Stimulated activated CD4-positive, alpha-beta T cell treated with anti-CD3 and anti-CD28 coated beads, TNF-alpha, amount 100 ng/mL, for 48 hours (primary cell): ENCODE results near the gene CYS1.
"Not testable (repeated sequence)": the region's sequence is repeated elsewhere in the genome, so short reads cannot be mapped to it uniquely, and the experiment has no call there.

Experiments used
- DNase-seq, 3 donors: peaks; one replicate each; pipeline ENCODE4 v3.0.0-alpha.2; 2020; ENCODE audit warnings: low read depth in 3 of 3

Gene CYS1

DNA sequence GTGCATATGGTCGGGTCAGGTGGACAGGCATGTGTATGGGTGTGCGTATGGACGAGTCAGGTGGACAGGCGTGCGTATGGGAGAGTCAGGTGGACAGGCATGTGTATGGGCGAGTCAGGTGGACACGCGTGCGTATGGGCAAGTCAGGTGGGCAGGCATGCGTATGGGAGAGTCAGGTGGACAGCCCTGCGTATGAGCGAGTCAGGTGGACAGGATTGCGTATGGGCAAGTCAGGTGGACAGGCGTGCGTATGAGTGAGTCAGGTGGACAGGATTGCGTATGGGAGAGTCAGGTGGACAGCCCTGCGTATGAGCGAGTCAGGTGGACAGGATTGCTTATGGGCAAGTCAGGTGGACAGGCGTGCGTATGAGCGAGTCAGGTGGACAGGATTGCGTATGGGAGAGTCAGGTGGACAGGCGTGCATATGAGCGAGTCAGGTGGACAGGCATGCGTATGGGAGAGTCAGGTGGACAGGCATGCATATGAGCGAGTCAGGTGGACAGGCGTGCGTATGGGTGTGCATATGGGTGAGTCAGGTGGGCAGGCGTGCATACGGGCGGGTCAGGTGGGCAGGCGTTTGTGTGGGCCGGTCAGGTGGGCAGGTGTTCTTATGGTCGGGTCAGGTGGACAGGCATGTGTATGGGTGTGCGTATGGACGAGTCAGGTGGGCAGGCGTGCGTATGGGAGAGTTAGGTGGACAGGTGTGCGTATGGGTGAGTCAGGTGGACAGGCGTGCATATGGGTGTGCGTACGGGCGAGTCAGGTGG lies 66.4 kb downstream of the CYS1 start:
- not testable (repeated sequence) for DNase-seq

DNA sequence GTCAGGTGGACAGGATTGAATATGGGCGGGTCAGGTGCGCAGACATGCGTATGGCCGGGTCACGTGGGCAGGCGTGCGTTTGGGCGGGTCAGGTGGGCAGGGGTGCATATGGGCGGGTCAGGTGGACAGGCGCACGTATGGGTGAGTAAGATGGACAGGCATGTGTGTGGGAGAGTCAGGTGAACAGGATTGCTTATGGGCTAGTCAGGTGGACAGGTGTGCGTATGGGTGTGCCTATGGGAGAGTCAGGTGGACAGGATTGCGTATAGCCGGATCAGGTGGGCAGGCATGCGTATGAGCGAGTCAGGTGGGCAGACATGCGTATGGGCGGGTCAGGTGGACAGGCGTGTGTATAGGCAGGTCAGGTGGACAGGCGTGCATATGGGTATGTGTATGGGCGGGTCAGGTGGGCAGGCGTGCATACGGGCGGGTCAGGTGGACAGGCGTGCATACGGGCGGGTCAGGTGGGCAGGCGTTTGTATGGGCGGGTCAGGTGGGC lies 67.2 kb downstream of the CYS1 start:
- no peak for DNase-seq

DNA sequence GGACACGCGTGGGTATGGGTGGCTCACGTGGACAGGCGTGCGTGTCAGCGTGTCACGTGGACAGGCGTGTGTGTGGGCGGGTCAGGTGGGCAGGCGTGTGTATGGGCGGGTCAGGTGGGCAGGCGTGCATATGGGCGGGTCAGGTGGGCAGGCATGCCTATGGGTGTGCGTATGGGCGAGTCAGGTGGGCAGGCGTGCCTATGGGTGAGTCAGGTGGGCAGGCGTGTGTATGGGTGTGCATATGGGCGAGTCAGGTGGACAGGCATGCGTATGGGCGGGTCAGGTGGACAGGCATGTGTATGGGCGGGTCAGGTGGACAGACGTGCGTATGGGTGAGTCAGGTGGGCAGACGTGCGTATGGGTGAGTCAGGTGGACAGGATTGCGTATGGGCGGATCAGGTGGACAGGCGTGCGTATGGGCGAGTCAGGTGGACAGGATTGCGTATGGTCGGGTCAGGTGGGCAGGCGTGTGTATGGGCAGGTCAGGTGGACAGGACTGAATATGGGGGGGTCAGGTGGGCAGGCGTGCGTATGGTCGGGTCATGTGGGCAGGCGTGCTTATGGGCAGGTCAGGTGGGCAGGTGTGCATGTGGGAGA lies 67.7 kb downstream of the CYS1 start:
- DNase-seq: not testable (repeated sequence)

DNA sequence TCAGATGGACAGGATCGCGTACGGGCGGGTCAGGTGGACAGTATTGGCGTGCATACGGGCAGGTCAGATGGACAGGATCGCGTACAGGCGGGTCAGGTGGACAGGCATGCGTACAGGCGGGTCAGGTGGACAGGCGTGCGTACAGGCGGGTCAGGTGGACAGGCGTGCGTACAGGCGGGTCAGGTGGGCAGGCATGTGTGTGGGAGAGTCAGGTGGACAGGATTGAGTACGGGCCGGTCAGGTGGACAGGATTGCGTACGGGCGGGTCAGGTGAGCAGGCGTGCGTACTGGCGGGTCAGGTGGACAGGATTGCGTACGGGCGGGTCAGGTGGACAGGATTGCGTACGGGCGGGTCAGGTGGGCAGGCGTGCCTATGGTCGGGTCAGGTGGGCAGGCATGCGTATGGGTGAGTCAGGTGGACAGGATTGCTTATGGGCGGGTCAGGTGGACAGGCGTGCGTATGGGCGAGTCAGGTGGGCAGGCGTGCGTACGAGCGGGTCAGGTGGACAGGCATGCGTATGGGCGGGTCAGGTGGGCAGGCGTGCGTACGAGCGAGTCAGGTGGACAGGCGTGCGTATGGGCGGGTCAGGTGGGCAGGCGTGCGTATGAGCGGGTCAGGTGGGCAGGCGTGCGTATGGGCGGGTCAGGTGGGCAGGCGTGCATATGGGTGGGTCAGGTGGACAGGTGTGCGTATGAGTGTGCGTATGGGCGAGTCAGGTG lies 68.4 kb downstream of the CYS1 start:
- DNase-seq: not testable (repeated sequence)

DNA sequence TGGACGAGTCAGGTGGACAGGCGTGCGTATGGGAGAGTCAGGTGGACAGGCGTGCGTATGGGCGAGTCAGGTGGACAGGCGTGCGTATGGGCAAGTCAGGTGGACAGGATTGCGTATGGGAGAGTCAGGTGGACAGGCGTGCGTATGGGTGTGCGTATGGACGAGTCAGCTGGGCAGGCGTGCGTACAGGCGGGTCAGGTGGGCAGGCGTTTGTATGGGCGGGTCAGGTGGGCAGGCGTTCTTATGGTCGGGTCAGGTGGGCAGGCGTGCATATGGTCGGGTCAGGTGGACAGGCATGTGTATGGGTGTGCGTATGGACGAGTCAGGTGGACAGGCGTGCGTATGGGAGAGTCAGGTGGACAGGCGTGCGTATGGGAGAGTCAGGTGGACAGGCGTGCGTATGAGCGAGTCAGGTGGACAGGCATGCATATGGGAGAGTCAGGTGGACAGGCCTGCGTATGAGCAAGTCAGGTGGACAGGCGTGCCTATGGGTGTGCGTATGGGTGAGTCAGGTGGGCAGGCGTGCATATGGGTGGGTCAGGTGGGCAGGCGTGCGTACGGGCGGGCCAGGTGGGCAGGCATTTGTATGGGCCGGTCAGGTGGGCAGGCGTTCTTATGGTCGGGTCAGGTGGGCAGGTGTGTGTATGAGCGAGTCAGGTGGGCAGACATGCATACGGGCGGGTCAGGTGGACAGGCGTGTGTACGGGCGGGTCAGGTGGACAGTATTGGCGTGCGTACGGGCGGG lies 69.2 kb downstream of the CYS1 start:
- DNase-seq: not testable (repeated sequence)

DNA sequence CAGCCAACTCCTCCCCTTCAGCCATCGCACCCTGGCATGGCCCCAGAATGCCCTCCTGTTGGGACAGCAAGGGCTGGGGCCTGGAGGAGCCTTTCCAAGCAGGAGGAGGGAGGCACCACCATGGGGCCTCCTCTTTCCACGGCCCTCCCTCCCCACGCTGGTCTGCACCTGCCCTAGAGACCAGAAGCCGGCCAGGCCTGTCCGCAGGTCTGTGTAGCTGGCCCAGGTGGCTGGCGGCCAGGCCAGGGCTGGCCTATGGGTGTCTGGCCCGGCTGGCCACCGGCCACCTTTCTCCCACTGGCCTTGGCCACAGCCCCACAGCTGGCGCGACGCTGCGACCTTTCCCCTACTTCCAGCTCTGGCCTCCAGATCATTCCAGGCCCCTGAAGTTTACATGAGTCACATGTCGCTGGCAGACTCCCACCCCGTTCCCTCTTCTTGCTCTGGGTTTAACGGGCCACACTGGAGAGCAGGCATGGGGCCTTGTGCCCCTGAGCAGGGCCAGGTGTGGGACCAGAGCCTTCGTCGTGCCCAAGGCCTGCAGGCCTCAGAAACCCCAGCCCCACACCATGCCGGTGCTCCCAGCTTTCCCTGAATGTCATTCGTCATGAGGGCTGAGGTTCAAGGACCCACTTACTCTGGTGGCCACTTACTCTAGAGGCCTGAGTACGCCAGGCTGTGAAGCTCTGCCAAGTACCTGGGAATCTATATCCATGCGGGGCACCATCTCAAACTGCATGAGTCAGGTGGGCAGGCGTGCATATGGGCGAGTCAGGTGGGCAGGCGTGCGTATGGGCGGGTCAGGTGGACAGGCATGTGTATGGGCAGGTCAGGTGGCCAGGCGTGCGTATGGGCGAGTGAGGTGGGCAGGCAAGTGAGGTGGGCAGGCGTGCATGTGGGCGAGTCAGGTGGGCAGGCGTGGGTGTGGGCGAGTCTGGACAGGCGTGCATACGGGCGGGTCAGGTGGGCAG lies 70.1 kb downstream of the CYS1 start:
- no peak for DNase-seq

DNA sequence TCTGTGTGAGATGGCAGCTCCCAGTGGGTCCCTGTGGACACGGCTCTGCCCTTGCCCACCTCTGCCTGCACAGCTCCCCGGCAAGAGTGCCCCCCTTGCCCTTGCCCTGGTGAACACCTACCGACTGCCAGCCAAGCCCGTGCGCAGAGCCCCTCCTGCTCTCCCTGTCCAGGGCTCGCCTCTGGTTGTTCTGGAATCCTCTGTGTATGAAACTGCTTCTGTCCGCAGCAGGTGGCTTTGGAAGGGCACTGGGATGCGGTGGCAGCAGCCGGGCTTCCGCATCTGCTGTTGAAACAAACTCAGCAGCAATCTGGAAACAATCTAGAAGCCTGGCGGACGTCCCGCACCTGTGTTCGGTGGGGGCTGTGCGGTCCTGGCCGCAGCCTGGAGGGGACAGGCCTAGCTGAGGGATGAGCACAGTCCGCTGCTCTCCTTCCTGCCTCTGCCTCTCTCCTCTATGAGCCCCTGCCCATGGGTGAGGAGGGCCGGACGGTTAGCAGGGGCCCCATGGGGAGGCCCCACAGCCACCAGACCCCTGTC lies 70.9 kb downstream of the CYS1 start:
- DNase-seq: no peak

DNA sequence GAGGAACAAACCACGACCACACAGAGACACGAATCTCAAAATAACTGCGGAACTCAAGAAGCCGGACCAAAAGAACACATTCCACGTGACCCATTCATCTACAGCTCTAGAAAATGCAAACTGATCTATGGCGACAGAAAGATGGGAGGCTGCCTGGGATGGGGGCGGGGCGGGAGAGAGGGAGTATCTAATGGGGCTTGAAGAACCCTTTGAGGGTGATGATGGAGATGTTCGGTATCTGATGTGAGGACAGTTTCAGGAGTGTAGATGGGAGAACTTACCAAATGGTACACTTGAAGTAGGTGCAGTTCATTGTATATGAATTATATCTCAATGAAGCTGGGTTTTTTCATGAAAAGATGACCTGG lies 71.4 kb downstream of the CYS1 start:
- DNase-seq: no peak

DNA sequence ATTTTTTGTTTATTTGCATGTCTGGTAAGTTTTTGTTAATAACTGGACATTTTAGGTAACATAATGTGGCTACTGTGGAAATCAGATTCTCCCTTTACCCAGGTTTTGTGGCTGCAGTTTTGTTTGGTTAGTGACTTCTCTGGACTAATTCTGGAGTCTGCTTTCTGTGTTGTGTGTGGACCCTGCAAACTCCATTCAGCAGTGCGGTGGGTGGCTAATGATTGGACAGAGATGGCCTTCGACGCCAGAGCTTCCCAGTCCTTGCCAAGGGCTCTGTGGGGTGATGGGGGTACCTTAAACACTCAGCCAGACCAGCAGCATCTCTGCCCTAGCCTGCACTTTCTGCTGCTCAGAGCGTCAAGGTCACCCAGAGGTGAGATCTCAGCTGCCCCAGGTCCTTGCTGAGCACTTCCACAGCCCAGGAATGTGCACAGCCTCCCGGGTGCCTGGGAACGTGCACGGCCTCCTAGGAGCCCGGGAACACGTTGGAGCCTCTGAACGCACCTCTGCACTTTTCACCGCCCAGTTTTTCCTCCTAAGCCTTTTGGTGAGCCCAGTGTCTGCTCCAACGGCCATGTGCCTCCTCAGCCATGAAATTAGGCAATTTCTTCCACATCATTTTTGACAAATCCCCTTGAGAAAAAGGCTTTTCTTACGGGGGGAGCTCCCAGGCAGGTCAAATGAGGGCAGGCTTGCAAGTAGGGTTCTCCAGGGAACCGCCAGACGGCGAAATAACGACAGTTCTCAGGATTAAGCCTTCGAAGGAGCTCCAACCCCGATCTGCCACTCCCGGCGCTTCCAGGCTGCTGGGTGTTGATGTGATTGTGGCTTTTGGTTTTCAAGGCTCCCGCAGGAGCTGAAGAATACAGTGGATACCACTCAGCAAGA lies 72.0 kb downstream of the CYS1 start:
- DNase-seq: no peak

DNA sequence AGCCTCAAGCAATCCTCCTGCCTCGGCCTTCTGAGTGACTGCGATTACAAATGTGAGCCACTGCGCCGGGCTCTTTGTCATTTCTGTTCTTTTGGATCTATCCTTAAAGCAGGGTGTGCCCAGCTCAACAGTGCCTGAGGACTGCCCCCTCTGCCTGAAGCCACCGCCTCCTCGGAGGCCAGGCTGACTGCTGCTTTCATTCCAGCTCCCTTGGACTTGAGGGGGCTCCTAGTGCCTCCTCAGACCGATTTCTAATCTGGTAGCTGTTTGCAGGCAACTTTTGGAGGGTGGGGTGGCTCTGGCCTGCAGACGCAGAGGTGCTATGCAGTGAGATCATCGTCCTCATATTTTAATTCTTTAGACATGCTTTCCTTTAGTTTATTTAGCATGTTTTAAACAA lies 72.8 kb downstream of the CYS1 start:
- no peak for DNase-seq
